VCaP (cell line): ENCODE measurements around the gene INPP5E.

ENCODE experiments used
- H3K27ac ChIP-seq: fragments of 450-650 bp; 2 replicates; pipeline ENCODE4 v1.5.1; 2017
- TF ChIP-seq, protein P1 (sequence below): fragments of 450-650 bp; conservative IDR thresholded peaks from 2 replicates; pipeline ENCODE4 v1.5.1; 2017; ENCODE audit warnings: mild to moderate bottlenecking, moderate library complexity

Gene INPP5E

DNA sequence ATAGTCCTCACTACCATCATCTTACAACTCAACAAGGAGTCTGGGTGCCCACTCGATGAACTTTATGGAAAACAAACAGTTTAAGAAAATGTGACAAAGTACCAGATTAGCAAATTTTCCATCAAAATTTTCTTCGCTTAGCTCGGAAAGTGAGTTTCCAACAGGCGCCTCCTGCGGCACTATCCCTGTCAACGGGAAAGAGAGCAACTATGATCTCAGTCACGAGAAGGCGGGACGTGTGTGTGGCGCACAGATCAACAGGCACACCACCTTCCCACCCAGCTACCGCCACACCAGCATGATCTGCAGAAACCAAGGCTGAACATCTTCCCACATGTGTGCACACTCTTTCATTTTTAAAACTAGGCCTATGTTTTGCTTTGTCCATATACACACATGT lies 13.7 kb upstream of the INPP5E start:
- no peak overlapping the region for H3K27ac ChIP-seq
- TF ChIP-seq, protein P1, sequence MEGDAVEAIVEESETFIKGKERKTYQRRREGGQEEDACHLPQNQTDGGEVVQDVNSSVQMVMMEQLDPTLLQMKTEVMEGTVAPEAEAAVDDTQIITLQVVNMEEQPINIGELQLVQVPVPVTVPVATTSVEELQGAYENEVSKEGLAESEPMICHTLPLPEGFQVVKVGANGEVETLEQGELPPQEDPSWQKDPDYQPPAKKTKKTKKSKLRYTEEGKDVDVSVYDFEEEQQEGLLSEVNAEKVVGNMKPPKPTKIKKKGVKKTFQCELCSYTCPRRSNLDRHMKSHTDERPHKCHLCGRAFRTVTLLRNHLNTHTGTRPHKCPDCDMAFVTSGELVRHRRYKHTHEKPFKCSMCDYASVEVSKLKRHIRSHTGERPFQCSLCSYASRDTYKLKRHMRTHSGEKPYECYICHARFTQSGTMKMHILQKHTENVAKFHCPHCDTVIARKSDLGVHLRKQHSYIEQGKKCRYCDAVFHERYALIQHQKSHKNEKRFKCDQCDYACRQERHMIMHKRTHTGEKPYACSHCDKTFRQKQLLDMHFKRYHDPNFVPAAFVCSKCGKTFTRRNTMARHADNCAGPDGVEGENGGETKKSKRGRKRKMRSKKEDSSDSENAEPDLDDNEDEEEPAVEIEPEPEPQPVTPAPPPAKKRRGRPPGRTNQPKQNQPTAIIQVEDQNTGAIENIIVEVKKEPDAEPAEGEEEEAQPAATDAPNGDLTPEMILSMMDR = no peak

DNA sequence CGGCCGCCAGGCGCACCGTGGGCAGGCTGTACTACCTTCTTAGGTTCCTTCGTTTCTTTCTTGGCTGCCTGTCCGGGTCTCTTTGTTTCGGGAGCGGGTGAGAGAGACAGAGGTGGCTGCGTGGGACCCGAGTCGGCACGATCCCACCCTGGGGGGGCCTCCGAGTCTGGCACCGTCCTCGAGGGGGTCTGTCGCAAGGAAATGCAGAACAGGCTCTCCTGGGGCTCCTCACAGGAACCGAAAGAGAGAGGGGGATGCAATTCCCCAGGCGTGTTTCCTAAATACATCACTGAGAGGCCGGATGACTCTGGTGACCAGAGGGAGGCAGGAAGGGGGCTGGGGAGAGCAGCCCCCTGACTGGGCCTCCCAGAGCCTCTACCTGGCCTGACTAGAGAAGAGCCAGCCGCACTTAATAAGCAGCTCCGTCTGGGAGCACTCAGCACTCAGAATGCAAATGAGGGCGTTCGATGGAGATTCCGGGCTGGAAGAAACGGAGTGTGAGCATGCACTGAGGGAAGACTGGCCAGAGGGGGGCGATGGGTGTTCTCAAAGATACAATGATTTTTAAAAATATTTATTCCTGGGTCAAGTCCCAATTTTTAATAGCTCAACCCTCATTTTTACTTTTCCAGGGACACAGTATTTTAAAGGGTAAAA lies 11.7 kb upstream of the INPP5E start:
- TF ChIP-seq, protein P1 = peak; percentile 22; the same call in 1 of the 2 replicates
- H3K27ac ChIP-seq = no peak overlapping the region

- TF ChIP-seq, protein P1 = no peak
- H3K27ac ChIP-seq = no peak overlapping the region
These were observed 9.0 kb upstream of the INPP5E start for GRCh38 chr9:136448655-136449054.

GRCh38 chr9:136447173-136447778 lies 7.6 kb upstream of the INPP5E start:
- H3K27ac ChIP-seq = no peak overlapping the region
- TF ChIP-seq, protein P1 = no peak

DNA sequence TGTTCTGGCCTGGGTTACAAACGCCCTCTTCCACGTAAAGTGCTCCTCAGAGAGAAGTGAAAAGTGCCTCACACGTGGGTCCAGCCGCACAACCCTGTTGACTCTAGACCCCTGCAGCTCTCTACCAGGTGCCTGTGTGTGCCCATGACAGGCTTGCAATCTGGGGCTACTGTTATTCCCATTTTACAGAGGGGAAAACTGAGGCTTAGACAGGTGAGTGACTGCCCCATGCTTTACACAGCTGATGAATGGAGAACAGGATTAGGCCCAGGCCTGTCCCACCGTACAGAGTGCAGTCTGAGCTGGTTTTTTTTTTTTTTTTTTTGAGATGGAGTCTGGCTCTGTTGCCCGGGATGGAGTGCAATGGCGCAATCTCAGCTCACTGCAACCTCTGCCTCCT lies 6.2 kb upstream of the INPP5E start:
- no peak overlapping the region for H3K27ac ChIP-seq
- TF ChIP-seq, protein P1 = no peak

- H3K27ac ChIP-seq = no peak overlapping the region
- TF ChIP-seq, protein P1 = no peak
These were observed 4.5 kb upstream of the INPP5E start for GRCh38 chr9:136444102-136444501.

GRCh38 chr9:136443687-136444086 lies 4.0 kb upstream of the INPP5E start:
- no peak overlapping the region for H3K27ac ChIP-seq
- TF ChIP-seq, protein P1 = no peak
